ENCODE data around the gene BCAS3. TPM values are rescaled to one million over a fixed set of nuclear protein-coding genes. Genes with fewer than 3 reads are reported as not detected.
"Not testable (repeated sequence)": the region's sequence is repeated elsewhere in the genome, so short reads cannot be mapped to it uniquely, and the experiment has no call there.

The BCAS3 gene
- polyA plus RNA-seq (ENCODE audit: insufficient read length in 4 of 4) = 10 to 100 TPM; 26.2 to 27.7 (median 26.8) TPM

GRCh38 chr17:60677308-60678117, at the start of gene BCAS3:
BCAS3 (plus strand) TSS chr17:60677851.
- DNase-seq (ENCODE audit: low read depth in 4 of 4, low spot score in 3 of 4) = peak; percentile 94 to 98 (median 97)

- no peak for DNase-seq (ENCODE audit: low read depth in 4 of 4, low spot score in 3 of 4)
Observed at GRCh38 chr17:60628252-60628889, 49.3 kb upstream of the BCAS3 start.

GRCh38 chr17:60629120-60629519, 48.5 kb upstream of the BCAS3 start:
- no peak for DNase-seq (ENCODE audit: low read depth in 4 of 4, low spot score in 3 of 4)

- DNase-seq (ENCODE audit: low read depth in 4 of 4, low spot score in 3 of 4) = peak in 1 of 4 donors; percentile 28
Observed at GRCh38 chr17:60630352-60630751, 47.3 kb upstream of the BCAS3 start.

GRCh38 chr17:60631119-60631518, 46.5 kb upstream of the BCAS3 start:
- no peak for DNase-seq (ENCODE audit: low read depth in 4 of 4, low spot score in 3 of 4)

- DNase-seq (ENCODE audit: low read depth in 4 of 4, low spot score in 3 of 4) = no peak
Observed at GRCh38 chr17:60637683-60638082, 40.0 kb upstream of the BCAS3 start.

GRCh38 chr17:60639019-60639330, 38.7 kb upstream of the BCAS3 start:
- no peak for DNase-seq (ENCODE audit: low read depth in 4 of 4, low spot score in 3 of 4)

GRCh38 chr17:60640503-60640902, 37.1 kb upstream of the BCAS3 start:
- no peak for DNase-seq (ENCODE audit: low read depth in 4 of 4, low spot score in 3 of 4)

GRCh38 chr17:60641126-60641525, 36.5 kb upstream of the BCAS3 start:
- DNase-seq (ENCODE audit: low read depth in 4 of 4, low spot score in 3 of 4) = no peak

- peak; percentile 44 to 68 (median 59) for DNase-seq (ENCODE audit: low read depth in 4 of 4, low spot score in 3 of 4)
Observed at GRCh38 chr17:60641810-60642220, 35.8 kb upstream of the BCAS3 start.

- no peak for DNase-seq (ENCODE audit: low read depth in 4 of 4, low spot score in 3 of 4)
Observed at GRCh38 chr17:60645918-60646523, 31.6 kb upstream of the BCAS3 start.

- DNase-seq (ENCODE audit: low read depth in 4 of 4, low spot score in 3 of 4) = no peak
Observed at GRCh38 chr17:60646701-60647100, 30.9 kb upstream of the BCAS3 start.

- no peak for DNase-seq (ENCODE audit: low read depth in 4 of 4, low spot score in 3 of 4)
Observed at GRCh38 chr17:60647705-60648104, 29.9 kb upstream of the BCAS3 start.

- no peak for DNase-seq (ENCODE audit: low read depth in 4 of 4, low spot score in 3 of 4)
Observed at GRCh38 chr17:60652454-60653247, 25.0 kb upstream of the BCAS3 start.

- no peak for DNase-seq (ENCODE audit: low read depth in 4 of 4, low spot score in 3 of 4)
Observed at GRCh38 chr17:60653569-60653968, 24.1 kb upstream of the BCAS3 start.

- no peak for DNase-seq (ENCODE audit: low read depth in 4 of 4, low spot score in 3 of 4)
Observed at GRCh38 chr17:60656499-60656898, 21.2 kb upstream of the BCAS3 start.

- DNase-seq (ENCODE audit: low read depth in 4 of 4, low spot score in 3 of 4) = no peak
Observed at GRCh38 chr17:60659156-60659555, 18.5 kb upstream of the BCAS3 start.

GRCh38 chr17:60661489-60661888, 16.2 kb upstream of the BCAS3 start:
- DNase-seq (ENCODE audit: low read depth in 4 of 4, low spot score in 3 of 4) = no peak

GRCh38 chr17:60664022-60664421, 13.6 kb upstream of the BCAS3 start:
- no peak for DNase-seq (ENCODE audit: low read depth in 4 of 4, low spot score in 3 of 4)

- no peak for DNase-seq (ENCODE audit: low read depth in 4 of 4, low spot score in 3 of 4)
Observed at GRCh38 chr17:60665602-60666001, 12.0 kb upstream of the BCAS3 start.

- DNase-seq (ENCODE audit: low read depth in 4 of 4, low spot score in 3 of 4) = not testable (repeated sequence)
Observed at GRCh38 chr17:60668741-60669140, 8.9 kb upstream of the BCAS3 start.

All from right renal pelvis (tissue), 4 donors.